Pancreas (tissue), 10 donors: Measurements from ENCODE around the gene SLC45A1. TPM values are rescaled to one million over a fixed set of nuclear protein-coding genes. Genes with fewer than 3 reads are reported as not detected.

Experiments
- ATAC-seq, 4 donors: fragments of 200-7000 bp; cut with Tn5 transposase; one replicate each; pipeline versions ENCODE4 v1.8.0 to v1.9.1; 2020; ENCODE audit warnings: mild to moderate bottlenecking in 4 of 4, moderate library complexity in 4 of 4
- DNase-seq, 6 donors: peaks; one replicate each; pipeline ENCODE4 v3.0.0-alpha.2; 2020
- FAIRE-seq: peaks from 2 replicates; lab custom pipeline; 2012; peaks lifted over from hg19 to GRCh38; lab: Jason Lieb, UNC
- H3K27ac ChIP-seq, 4 donors: fragments of 200-600 bp; sonication (generic); 1 replicate in 3 of 4; 2 replicates in 1 of 4; pipeline versions ENCODE4 v1.5.0 to v1.8.0; 2020
- H3K27me3 ChIP-seq, 4 donors: fragments of 200-600 bp; one replicate each; pipeline ENCODE4 v1.8.0; 2021
- H3K36me3 ChIP-seq, 3 donors: fragments of 200-600 bp; sonication (generic) in 1 of 3; one replicate each; pipeline versions ENCODE4 v1.5.0 to v1.8.0; 2020 to 2021
- H3K4me1 ChIP-seq, 3 donors: fragments of 200-600 bp; one replicate each; pipeline ENCODE4 v1.8.0; 2021
- H3K4me3 ChIP-seq, 4 donors: fragments of 200-600 bp; sonication (generic) in 2 of 4; one replicate each; pipeline versions ENCODE4 v1.5.0 to v1.8.0; 2020 to 2021
- H3K9me3 ChIP-seq, 4 donors: fragments of 200-600 bp; one replicate each; pipeline ENCODE4 v1.8.0; 2021
- WGBS, 2 donors: extraction: QIAGEN DNeasy Blood & Tissue Kit; methylation state at CpG; one replicate each; pipeline ENCODE4 v1.1.7; 2013; 5-methylcytosine and 5-hydroxymethylcytosine counted together
- intact Hi-C, 3 donors: fragments of 100-400 bp; cut with DNase I; formaldehyde crosslinking; loops; one replicate each; pipeline versions ENCODE4 v1.11.1 to v1.14.2; 2022
- polyA plus RNA-seq, 2 donors: library from polyadenylated mRNA; stranded (reverse); fragments of 200-250 nt; gene quantifications; one replicate each; pipeline ENCODE4 v1.2.3, GENCODE V29; 2013
- total RNA-seq, 6 donors: library from RNA; stranded (reverse); fragmentation: NEBNext Ultra II Directional in 4 of 6; extraction: Animal tissue kit (Norgen Biotek cat#: 25700) in 4 of 6; gene quantifications; one replicate each; pipeline versions ENCODE4 v1.2.1 to v1.2.4, GENCODE V29; 2021 to 2023
- TF ChIP-seq, protein P1 (sequence below), 4 donors: fragments of 200-600 bp; sonication (generic) in 3 of 4; IDR thresholded peaks; one replicate each; pipeline versions ENCODE4 v1.5.0 to v1.8.0; 2021; ENCODE audit warnings: antibody characterized with exemption in 4 of 4
- donor health status: healthy with polysubstance abuse.
- donor health status: DM: no; HTN: no; CAD: no; lungs with moderate emphysema.
- donor health status: DM: no; HTN: no; CAD: no.
- donor health status: control.
- donor health status: control.
- donor health status: Bipolar disorder and iron deficiency.
- donor health status: DM: yes; HTN: yes; CAD: no.
- donor health status: DM: no; HTN: no; CAD: no.
- donor health status: DM: no; HTN: no; CAD: no.
- donor health status: DM: yes; HTN: yes; CAD: no.

The SLC45A1 gene
- total and polyA plus RNA-seq, 8 donors = 0.16 to 1.8 (median 0.53) TPM

DNA sequence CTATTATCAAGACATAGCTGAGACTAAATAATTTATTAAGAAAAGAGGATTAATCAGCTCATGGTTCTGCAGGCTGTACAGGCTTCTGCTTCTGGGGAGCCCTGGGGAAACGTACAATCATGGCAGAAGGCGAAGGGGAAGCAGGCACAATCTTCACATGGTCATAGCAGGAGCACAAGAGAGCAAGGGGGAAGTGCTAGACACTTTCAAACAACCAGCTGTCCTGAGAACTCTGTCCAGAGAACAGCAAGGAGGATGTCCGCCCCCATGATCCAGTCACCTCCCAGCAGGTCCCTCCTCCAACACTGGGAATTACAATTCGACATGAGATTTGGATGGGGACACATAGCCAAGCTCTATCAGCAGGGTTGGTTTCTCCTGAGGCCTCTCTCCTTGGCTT is 10.3 kb upstream of the SLC45A1 start:
- FAIRE-seq (no peak), DNase-seq (no peak), ATAC-seq (peak in 1 of 4 donors; percentile 9)
- Histone ChIP-seq H3K4me3 (no peak overlapping the region), H3K9me3 (no peaks in the 10 kb centered on the region), H3K27ac (no peak overlapping the region), H3K36me3 (no peaks in the 10 kb centered on the region), H3K4me1 (peaks cover 0 to 8% (median 1%) of the 10 kb centered on the region in 3 donors), H3K27me3 (no peaks in the 10 kb centered on the region)
- TF ChIP-seq, protein P1, sequence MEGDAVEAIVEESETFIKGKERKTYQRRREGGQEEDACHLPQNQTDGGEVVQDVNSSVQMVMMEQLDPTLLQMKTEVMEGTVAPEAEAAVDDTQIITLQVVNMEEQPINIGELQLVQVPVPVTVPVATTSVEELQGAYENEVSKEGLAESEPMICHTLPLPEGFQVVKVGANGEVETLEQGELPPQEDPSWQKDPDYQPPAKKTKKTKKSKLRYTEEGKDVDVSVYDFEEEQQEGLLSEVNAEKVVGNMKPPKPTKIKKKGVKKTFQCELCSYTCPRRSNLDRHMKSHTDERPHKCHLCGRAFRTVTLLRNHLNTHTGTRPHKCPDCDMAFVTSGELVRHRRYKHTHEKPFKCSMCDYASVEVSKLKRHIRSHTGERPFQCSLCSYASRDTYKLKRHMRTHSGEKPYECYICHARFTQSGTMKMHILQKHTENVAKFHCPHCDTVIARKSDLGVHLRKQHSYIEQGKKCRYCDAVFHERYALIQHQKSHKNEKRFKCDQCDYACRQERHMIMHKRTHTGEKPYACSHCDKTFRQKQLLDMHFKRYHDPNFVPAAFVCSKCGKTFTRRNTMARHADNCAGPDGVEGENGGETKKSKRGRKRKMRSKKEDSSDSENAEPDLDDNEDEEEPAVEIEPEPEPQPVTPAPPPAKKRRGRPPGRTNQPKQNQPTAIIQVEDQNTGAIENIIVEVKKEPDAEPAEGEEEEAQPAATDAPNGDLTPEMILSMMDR (IDR thresholded peaks at IDR 0.05) = no peak
- intact Hi-C loops = no loop called here
- 81 to 87% methylated on average over 4 of the region's 4 CpGs for WGBS, 2 donors

GRCh38 chr1:8311068-8311718 is 6.7 kb upstream of the SLC45A1 start:
- TF ChIP-seq, protein P1 (IDR thresholded peaks at IDR 0.05) = no peak
- FAIRE-seq = no peak
- ATAC-seq = no peak
- WGBS, 2 donors = 98 to 100% methylated on average over 1 of the region's 1 CpG
- intact Hi-C loops = loop anchor here in 1 of 3 donors (5.0 to 10.0 kb wide), 2 partner anchors 146 to 284 kb away; partner anchors contain the start of gene ERRFI1
- Histone ChIP-seq H3K36me3 (no peaks in the 10 kb centered on the region), H3K27ac (peak overlapping the region; percentile 66 to 84 (median 78)), H3K4me3 (no peak overlapping the region), H3K4me1 (peaks cover 12 to 26% (median 16%) of the 10 kb centered on the region in 3 donors), H3K27me3 (no peaks in the 10 kb centered on the region), H3K9me3 (no peaks in the 10 kb centered on the region)
- DNase-seq = no peak

GRCh38 chr1:8312235-8313218 is 5.4 kb upstream of the SLC45A1 start:
- intact Hi-C loops = loop anchor here in 2 of 3 donors (2.0 to 10.0 kb wide), 3 partner anchors 148 to 286 kb away; partner anchors contain the start of gene ERRFI1 (in 2 of the 2)
- peak in 5 of 6 donors; percentile 81 to 89 (median 87) for DNase-seq
- H3K4me3 ChIP-seq = no peak overlapping the region

DNA sequence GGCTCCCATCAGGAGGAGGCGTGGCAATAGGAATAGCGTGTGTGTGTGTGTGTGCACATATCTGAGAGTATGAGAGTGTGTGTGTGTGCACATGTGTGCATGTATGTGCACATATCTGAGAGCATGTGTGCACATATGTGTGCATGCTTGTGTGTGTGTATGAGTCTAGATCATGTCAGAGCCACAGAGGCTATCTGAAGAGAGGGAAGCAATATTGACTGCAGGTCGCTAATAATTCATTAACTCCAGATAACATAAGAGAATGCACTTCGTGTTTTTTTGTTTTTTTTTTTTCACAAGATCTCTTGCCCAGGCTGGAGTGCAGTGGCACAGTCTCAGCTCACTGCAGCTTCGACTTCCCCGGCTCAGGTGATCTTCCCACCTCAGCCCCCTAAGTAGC is 4.7 kb upstream of the SLC45A1 start:
- FAIRE-seq (no peak), DNase-seq (no peak), ATAC-seq (peak; percentile 3 to 14 (median 8))
- TF ChIP-seq, protein P1 (IDR thresholded peaks at IDR 0.05) = no peak
- H3K4me1 ChIP-seq = peaks cover 12 to 29% (median 16%) of the 10 kb centered on the region in 3 donors
- H3K9me3 ChIP-seq = no peaks in the 10 kb centered on the region
- H3K4me3 ChIP-seq = no peak overlapping the region
- intact Hi-C loops = loop anchor here in 2 of 3 donors (2.0 to 10.0 kb wide), 3 partner anchors 148 to 286 kb away; partner anchors contain the start of gene ERRFI1 (in 2 of the 2)
- no peaks in the 10 kb centered on the region for H3K36me3 ChIP-seq
- no peaks in the 10 kb centered on the region for H3K27me3 ChIP-seq
- 39 to 49% methylated on average over 6 of the region's 6 CpGs for WGBS, 2 donors
- H3K27ac ChIP-seq = peak overlapping the region; percentile 12 to 84 (median 72)

More at GRCh38 chr1:8312235-8313218, 5.4 kb upstream of the SLC45A1 start:
- ATAC-seq (peak; percentile 81 to 89 (median 86)), FAIRE-seq (no peak)
- WGBS, 2 donors = 36 to 37% methylated on average over 17 of the region's 17 CpGs
- Histone ChIP-seq H3K27ac (peak overlapping the region; percentile 66 to 84 (median 78)), H3K36me3 (no peaks in the 10 kb centered on the region), H3K9me3 (no peaks in the 10 kb centered on the region), H3K4me1 (peaks cover 12 to 26% (median 16%) of the 10 kb centered on the region in 3 donors), H3K27me3 (no peaks in the 10 kb centered on the region)
- TF ChIP-seq, protein P1 (IDR thresholded peaks at IDR 0.05) = no peak
